GM10266 (cell line): ENCODE measurements around the gene CHSY1.

Experiments used
- DNase-seq: peaks from one replicate; pipeline ENCODE4 v3.0.0; 2012; ENCODE audit errors: extremely low spot score
- CTCF ChIP-seq: IDR thresholded peaks from 2 replicates; pipeline ENCODE4 v1.5.1; 2012; ENCODE audit warnings: mild to moderate bottlenecking, low read depth; ENCODE audit not compliant: control insufficient read depth, insufficient read depth; ENCODE audit errors: missing control alignments

The CHSY1 gene

GRCh38 chr15:101248274-101248673, 3.6 kb downstream of the CHSY1 start:
- no peak for DNase-seq
- TF ChIP-seq CTCF: no peak

- no peak for TF ChIP-seq CTCF
- no peak for DNase-seq
Observed at GRCh38 chr15:101246824-101247745, 4.8 kb downstream of the CHSY1 start.

GRCh38 chr15:101246391-101246790, 5.5 kb downstream of the CHSY1 start:
- DNase-seq: no peak
- no peak for TF ChIP-seq CTCF

- no peak for DNase-seq
- no peak for TF ChIP-seq CTCF
Observed at GRCh38 chr15:101244889-101245668, 6.8 kb downstream of the CHSY1 start.

- DNase-seq: no peak
Observed at GRCh38 chr15:101244036-101244781, 7.6 kb downstream of the CHSY1 start.

GRCh38 chr15:101243420-101243819, 8.4 kb downstream of the CHSY1 start:
- no peak for TF ChIP-seq CTCF
- DNase-seq: no peak

More at GRCh38 chr15:101244036-101244781, 7.6 kb downstream of the CHSY1 start:
- no peak for TF ChIP-seq CTCF
